Suppressor macrophage treated with lipopolysaccharide for 4 hours (primary cell): ENCODE measurements around the gene POLR1G.
"Not testable (repeated sequence)": the region's sequence is repeated elsewhere in the genome, so short reads cannot be mapped to it uniquely, and the experiment has no call there.

Source experiments
- DNase-seq: peaks from one replicate; pipeline ENCODE4 v3.0.0-alpha.2; 2020

The POLR1G gene

GRCh38 chr19:45423033-45423588, 16.7 kb downstream of the POLR1G start:
- no peak for DNase-seq

- peak; percentile 79 for DNase-seq
Observed at GRCh38 chr19:45423589-45424190, 17.2 kb downstream of the POLR1G start, which contains the start of gene ERCC1. TSS of gene ERCC1 (minus strand) at chr19:45423917. CDS start at chr19:45423374, 543 bp downstream.

- peak; percentile 89 for DNase-seq
Observed at GRCh38 chr19:45424191-45425058, 18.0 kb downstream of the POLR1G start.

- no peak for DNase-seq
Observed at GRCh38 chr19:45428384-45429231, 22.2 kb downstream of the POLR1G start.

- not testable (repeated sequence) for DNase-seq
Observed at GRCh38 chr19:45429896-45430295, 23.5 kb downstream of the POLR1G start.

- DNase-seq = peak; percentile 49
Observed at GRCh38 chr19:45431008-45431407, 24.6 kb downstream of the POLR1G start.

- not testable (repeated sequence) for DNase-seq
Observed at GRCh38 chr19:45432543-45432942, 26.1 kb downstream of the POLR1G start.

GRCh38 chr19:45437328-45437727, 30.9 kb downstream of the POLR1G start:
- DNase-seq = no peak

GRCh38 chr19:45439190-45439568, 32.7 kb downstream of the POLR1G start:
- DNase-seq = no peak

- peak; percentile 81 for DNase-seq
Observed at GRCh38 chr19:45439569-45440258, 33.3 kb downstream of the POLR1G start.

- no peak for DNase-seq
Observed at GRCh38 chr19:45440259-45440638, 33.8 kb downstream of the POLR1G start.

GRCh38 chr19:45440873-45441654, 34.6 kb downstream of the POLR1G start:
- DNase-seq = no peak

- no peak for DNase-seq
Observed at GRCh38 chr19:45442408-45442777, 35.9 kb downstream of the POLR1G start.

- peak; percentile 95 for DNase-seq
Observed at GRCh38 chr19:45442778-45443461, 36.5 kb downstream of the POLR1G start.

- peak; percentile 83 for DNase-seq
Observed at GRCh38 chr19:45443462-45444317, 37.2 kb downstream of the POLR1G start.

GRCh38 chr19:45444318-45445041, 38.0 kb downstream of the POLR1G start:
- DNase-seq = peak; percentile 85

- no peak for DNase-seq
Observed at GRCh38 chr19:45445139-45445538, 38.7 kb downstream of the POLR1G start.

- DNase-seq = peak; percentile 52
Observed at GRCh38 chr19:45446295-45446694, 39.9 kb downstream of the POLR1G start.

GRCh38 chr19:45446944-45447343, 40.5 kb downstream of the POLR1G start:
- DNase-seq = no peak
